ENCODE results near the gene UBB.

- TF ChIP-seq CTCF (IDR thresholded peaks at IDR 0.05; ENCODE audit: low read length), result no peak
- no peak for TF ChIP-seq EZH2phosphoT487 (IDR thresholded peaks at IDR 0.05; ENCODE audit: low read length)
- no peak for TF ChIP-seq EZH2 (optimal IDR thresholded peaks at IDR 0.05; ENCODE audit: low read depth, low read length)
Observed at GRCh38 chr17:16429083-16429482, 48.2 kb downstream of the UBB start.
